HG03175 (cell line): Measurements from ENCODE around the gene MAP2K5.

ENCODE experiments used
- ATAC-seq: cut with Tn5 transposase; IDR thresholded peaks from one replicate; pipeline ENCODE4 v1.9.1; 2021; ENCODE audit warnings: mild to moderate bottlenecking, moderate library complexity; ENCODE audit not compliant: unreplicated experiment

MAP2K5 gene

GRCh38 chr15:67832897-67833709, 290.6 kb downstream of the MAP2K5 start:
- ATAC-seq, result no peak

GRCh38 chr15:67833710-67834511, 291.4 kb downstream of the MAP2K5 start:
- no peak for ATAC-seq

GRCh38 chr15:67834581-67835296, 292.2 kb downstream of the MAP2K5 start:
- ATAC-seq, result no peak

GRCh38 chr15:67835297-67836133, 293.0 kb downstream of the MAP2K5 start:
- ATAC-seq, result no peak

- ATAC-seq, result no peak
Measured at GRCh38 chr15:67836134-67836455, 293.6 kb downstream of the MAP2K5 start.

GRCh38 chr15:67836477-67836876, 294.0 kb downstream of the MAP2K5 start:
- no peak for ATAC-seq

GRCh38 chr15:67836955-67837354, 294.5 kb downstream of the MAP2K5 start:
- no peak for ATAC-seq

GRCh38 chr15:67838789-67839332, 296.4 kb downstream of the MAP2K5 start:
- ATAC-seq, result no peak

GRCh38 chr15:67839499-67839928, 297.0 kb downstream of the MAP2K5 start:
- ATAC-seq, result no peak

- peak; percentile 83 for ATAC-seq
Measured at GRCh38 chr15:67839929-67840748, 297.6 kb downstream of the MAP2K5 start, which contains the start of gene RNU6-1. TSS of gene RNU6-1 (minus strand) at chr15:67840045.

- ATAC-seq, result no peak
Measured at GRCh38 chr15:67840749-67841512, 298.4 kb downstream of the MAP2K5 start.

GRCh38 chr15:67841513-67841762, 298.9 kb downstream of the MAP2K5 start:
- no peak for ATAC-seq

GRCh38 chr15:67843092-67843501, 300.6 kb downstream of the MAP2K5 start:
- no peak for ATAC-seq

- ATAC-seq, result no peak
Measured at GRCh38 chr15:67843571-67844387, 301.3 kb downstream of the MAP2K5 start.

GRCh38 chr15:67845974-67846373, 303.5 kb downstream of the MAP2K5 start:
- ATAC-seq, result no peak

GRCh38 chr15:67849538-67849937, 307.0 kb downstream of the MAP2K5 start:
- no peak for ATAC-seq

- ATAC-seq, result no peak
Measured at GRCh38 chr15:67850336-67850735, 307.8 kb downstream of the MAP2K5 start.

- ATAC-seq, result no peak
Measured at GRCh38 chr15:67850994-67851571, 308.6 kb downstream of the MAP2K5 start.
